GM12878 (cell line): ENCODE measurements around the gene SHC1. TPM values are rescaled to one million over a fixed set of nuclear protein-coding genes. Genes with fewer than 3 reads are reported as not detected.
"Not testable (repeated sequence)": the region's sequence is repeated elsewhere in the genome, so short reads cannot be mapped to it uniquely, and the experiment has no call there.

Source experiments
- ATAC-seq: fragments of 200-7000 bp; cut with Tn5 transposase; 3 replicates; pipeline ENCODE4 v1.9.1; 2020; ENCODE audit warnings: mild to moderate bottlenecking, moderate library complexity
- BruUV-seq: library from RNA; stranded (reverse); fragments of 400-500 nt; replicated peaks from 2 replicates; lab custom pipeline; 2021; lab: Mats Ljungman, UMichigan
- CTCF ChIA-PET: fragments of 300-600 bp; sonication (Branson Sonifier 250); formaldehyde crosslinking; extraction: SDS; loops from one replicate; lab custom pipeline; 2021; ENCODE audit warnings: inconsistent platforms; lab: Yijun Ruan, JAX
- POLR2A ChIA-PET: fragments of 350-600 bp; formaldehyde crosslinking; extraction: SDS; loops from one replicate; lab custom pipeline; 2021; ENCODE audit warnings: inconsistent platforms; lab: Charles Lee
- RAD21 ChIA-PET: fragments of 300-600 bp; sonication (Branson Sonifier 250); formaldehyde crosslinking; loops from one replicate; lab custom pipeline; 2023; ENCODE audit warnings: antibody characterized with exemption; ENCODE audit not compliant: unreplicated experiment; lab: Charles Lee
- SMC1A ChIA-PET: fragments of 300-600 bp; sonication (Branson Sonifier 250); formaldehyde crosslinking; loops from one replicate; lab custom pipeline; 2023; ENCODE audit not compliant: unreplicated experiment, uncharacterized antibody; lab: Charles Lee
- DNase-seq: peaks from one replicate; pipeline ENCODE4 v3.0.0-alpha.2; 2011; ENCODE audit warnings: low read depth, low spot score
- FAIRE-seq: peaks from 3 replicates; lab custom pipeline; 2011; peaks lifted over from hg19 to GRCh38; lab: Jason Lieb, UNC
- H2AFZ ChIP-seq: 2 replicates; pipeline ENCODE4 v1.6.0; 2011; ENCODE audit warnings: low read depth, low read length, control low read depth; ENCODE audit not compliant: control insufficient read depth
- H3K27ac ChIP-seq: 2 replicates; pipeline ENCODE4 v1.5.1; 2011; ENCODE audit warnings: control low read depth; ENCODE audit not compliant: control insufficient read depth, insufficient read depth
- H3K27me3 ChIP-seq, 2 experiments: replicated peaks in 1 of 2; 2 replicates each; pipeline versions ENCODE4 v1.6.0 to v1.6.1; 2011; ENCODE audit warnings: low read length in 1 of 2; ENCODE audit not compliant: control insufficient read depth in 2 of 2, insufficient read depth in 2 of 2
- H3K36me3 ChIP-seq, 2 experiments: 2 replicates each; pipeline ENCODE4 v1.5.1; 2011; ENCODE audit warnings: low read length in 1 of 2; ENCODE audit not compliant: control insufficient read depth in 2 of 2, insufficient read depth in 2 of 2
- H3K4me1 ChIP-seq: 2 replicates; pipeline ENCODE4 v1.6.1; 2011; ENCODE audit warnings: mild to moderate bottlenecking, low read length, moderate library complexity, mixed read lengths; ENCODE audit not compliant: control insufficient read depth, insufficient read depth
- H3K4me2 ChIP-seq: 2 replicates; pipeline ENCODE4 v1.6.0; 2011; ENCODE audit warnings: control low read depth; ENCODE audit not compliant: control insufficient read depth, insufficient read depth
- H3K4me3 ChIP-seq: fragments of 200-600 bp; sonication (generic); 2 replicates; pipeline ENCODE4 v1.5.1; 2016
- H3K79me2 ChIP-seq: 2 replicates; pipeline ENCODE4 v1.6.0; 2011; ENCODE audit warnings: low read length; ENCODE audit not compliant: control insufficient read depth, insufficient read depth
- H3K9ac ChIP-seq: 2 replicates; pipeline ENCODE4 v1.8.0; 2011; ENCODE audit warnings: low read length, control low read depth, mixed read lengths; ENCODE audit not compliant: control insufficient read depth, insufficient read depth
- H3K9me3 ChIP-seq: replicated peaks from 3 replicates; pipeline ENCODE4 v1.5.1; 2011; ENCODE audit warnings: mild to moderate bottlenecking, low read length; ENCODE audit not compliant: control insufficient read depth, insufficient read depth
- H4K20me1 ChIP-seq: 2 replicates; pipeline ENCODE4 v1.6.0; 2011; ENCODE audit not compliant: control insufficient read depth, insufficient read depth
- ATF7 ChIP-seq: fragments of 450-650 bp; IDR thresholded peaks from 2 replicates; pipeline ENCODE4 v1.6.1; 2016; ENCODE audit warnings: low read depth, mild to moderate bottlenecking
- BACH1 ChIP-seq: fragments of 450-650 bp; IDR thresholded peaks from 2 replicates; pipeline ENCODE4 v1.6.1; 2017; ENCODE audit warnings: mild to moderate bottlenecking, borderline replicate concordance
- BHLHE40 ChIP-seq, 2 experiments: fragments of 450-650 bp in 1 of 2; IDR thresholded peaks; 2 replicates each; pipeline ENCODE4 v1.6.1; 2011 to 2017; ENCODE audit warnings: low read depth in 2 of 2, borderline replicate concordance in 1 of 2, improper control_type of control experiment in 1 of 2, low read length in 1 of 2, mild to moderate bottlenecking in 1 of 2
- BMI1 ChIP-seq: fragments of 450-650 bp; IDR thresholded peaks from 2 replicates; pipeline ENCODE4 v1.6.1; 2016; ENCODE audit warnings: mild to moderate bottlenecking, moderate library complexity, borderline replicate concordance
- CREM ChIP-seq: IDR thresholded peaks from 2 replicates; pipeline ENCODE4 v1.6.1; 2014; ENCODE audit warnings: antibody characterized with exemption, low read depth
- FOXK2 ChIP-seq: fragments of 450-650 bp; IDR thresholded peaks from 2 replicates; pipeline ENCODE4 v1.6.1; 2017; ENCODE audit warnings: mild to moderate bottlenecking, moderate library complexity
- GATAD2B ChIP-seq: fragments of 450-650 bp; conservative IDR thresholded peaks from 2 replicates; pipeline ENCODE4 v1.6.1; 2017; ENCODE audit warnings: low read depth, mild to moderate bottlenecking, moderate library complexity
- MTA3 ChIP-seq: IDR thresholded peaks from 2 replicates; pipeline ENCODE4 v1.6.1; 2012; ENCODE audit warnings: low read length, inconsistent platforms, borderline replicate concordance
- NBN ChIP-seq: fragments of 450-650 bp; IDR thresholded peaks from 2 replicates; pipeline ENCODE4 v1.6.1; 2016
- SMARCA5 ChIP-seq: fragments of 450-650 bp; IDR thresholded peaks from 2 replicates; pipeline ENCODE4 v1.6.1; 2017; ENCODE audit warnings: mild to moderate bottlenecking
- SPI1 ChIP-seq: IDR thresholded peaks from 2 replicates; pipeline ENCODE4 v1.6.1; 2011; ENCODE audit warnings: low read depth, mild to moderate bottlenecking, low read length, moderate library complexity, borderline replicate concordance; ENCODE audit not compliant: insufficient read depth
- WGBS: methylation state at CpG from one replicate; pipeline ENCODE4 v1.1.6; 2016; ENCODE audit warnings: low lambda C conversion rate; ENCODE audit not compliant: insufficient replicate concordance, insufficient coverage; ENCODE audit errors: missing lambda C conversion rate; 5-methylcytosine and 5-hydroxymethylcytosine counted together
- in situ Hi-C: fragments of 300-500 bp; cut with MboI; formaldehyde crosslinking; loops from 9 replicates; pipeline ENCODE4 v1.14.3; 2018; ENCODE audit warnings: mixed read lengths
- intact Hi-C: fragments of 100-400 bp; cut with micrococcal nuclease; formaldehyde crosslinking; loops from one replicate; pipeline ENCODE4 v1.14.2; 2022; ENCODE audit not compliant: unreplicated experiment
- polyA plus RNA-seq, 11 experiments: library from polyadenylated mRNA; depleted of rRNA in 4 of 11; unstranded in 6 of 11; stranded (reverse) in 5 of 11; fragments of >200 nt; fragmentation: Nextera tagmentation in 4 of 11; fragmentation: Illumina TruSeq in 1 of 11; extraction: Ambion mirVana in 4 of 11; extraction: Trizol in 1 of 11; gene quantifications; 1 replicate in 1 of 11; 2 replicates in 10 of 11; pipeline versions ENCODE4 v1.2.1 to v1.2.3, GENCODE V29; 2011 to 2016; ENCODE audit warnings: inconsistent platforms in 2 of 11, missing spikeins in 2 of 11, low read depth in 1 of 11
- total RNA-seq, 4 experiments: library from RNA; depleted of rRNA in 3 of 4; stranded (reverse); fragments of >200 nt in 3 of 4; fragmentation: Illumina TruSeq in 1 of 4; extraction: Trizol in 1 of 4; gene quantifications; 2 replicates each; pipeline versions ENCODE4 v1.2.1 to v1.2.3, GENCODE V29; 2013 to 2021
- TF ChIP-seq, protein P1 (sequence below): IDR thresholded peaks from 2 replicates; pipeline ENCODE4 v1.6.1; 2011; ENCODE audit warnings: mild to moderate bottlenecking, low read depth, low read length, moderate library complexity; ENCODE audit not compliant: insufficient replicate concordance

The SHC1 gene
- total and polyA plus RNA-seq, 10 of the 15 experiments (the other 5 are each of a cell fraction or from before 2014, with no cell fraction given), result 2.6 to 49.3 (median 25.2) TPM

DNA sequence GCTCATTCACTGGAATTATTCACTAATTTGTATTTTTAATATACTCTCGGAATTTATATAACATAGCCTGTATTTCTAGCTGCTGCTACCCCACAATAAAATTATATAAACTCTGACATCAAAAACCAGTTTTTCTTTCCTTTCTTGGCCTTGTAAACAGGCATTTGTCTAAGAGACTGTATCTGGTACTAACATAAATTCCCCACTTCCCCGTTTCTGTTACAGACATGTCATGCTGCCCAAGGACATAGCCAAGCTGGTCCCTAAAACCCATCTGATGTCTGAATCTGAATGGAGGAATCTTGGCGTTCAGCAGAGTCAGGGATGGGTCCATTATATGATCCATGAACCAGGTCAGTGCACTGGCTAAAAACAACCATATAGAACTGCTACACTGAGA, 7.2 kb upstream of the SHC1 start:
- Histone ChIP-seq H3K27ac (0 out of 2 replicates have a peak overlapping the region, but pooled peaks have one; percentile 9), H3K4me1 (peaks cover 17% of the 10 kb centered on the region), H3K36me3 (peaks cover 0 to 16% of the 10 kb centered on the region in 2 experiments; a peak in 3 of 4 replicates), H3K79me2 (peaks cover 50% of the 10 kb centered on the region), H3K4me2 (peak overlapping the region; percentile 39)
- WGBS, result 33% methylated on average over 3 of the region's 3 CpGs
- FAIRE-seq, H3K9me3 ChIP-seq, H3K27me3 ChIP-seq, BruUV-seq, H3K4me3 ChIP-seq, intact Hi-C loops, DNase-seq, H4K20me1 ChIP-seq, H2AFZ ChIP-seq, H3K9ac ChIP-seq, in situ Hi-C loops, ATAC-seq: not testable (repeated sequence)
- ChIA-PET POLR2A (interaction anchor here (0.6 to 9.8 kb wide), 4 partner anchors 9 to 237 kb away, joined by 3 to 140 read pairs (median 5); partner anchors contain the start of genes PBXIP1 and PYGO2), SMC1A (interaction anchor here (1.1 to 5.4 kb wide), 2 partner anchors 20 to 38 kb away, joined by 3 to 30 read pairs; no protein-coding TSS in a partner anchor), RAD21 (interaction anchor here (2.4 kb wide), 1 partner anchor 21 kb away, joined by 12 read pairs; no protein-coding TSS in a partner anchor), CTCF (interaction anchor here (1.7 to 20.6 kb wide), 3 partner anchors 20 to 84 kb away, joined by 4 to 226 read pairs (median 8); partner anchors contain the start of genes LENEP and ZBTB7B)
- TF ChIP-seq SPI1, result peak; percentile 57; the same call in 1 of the 2 replicates

DNA sequence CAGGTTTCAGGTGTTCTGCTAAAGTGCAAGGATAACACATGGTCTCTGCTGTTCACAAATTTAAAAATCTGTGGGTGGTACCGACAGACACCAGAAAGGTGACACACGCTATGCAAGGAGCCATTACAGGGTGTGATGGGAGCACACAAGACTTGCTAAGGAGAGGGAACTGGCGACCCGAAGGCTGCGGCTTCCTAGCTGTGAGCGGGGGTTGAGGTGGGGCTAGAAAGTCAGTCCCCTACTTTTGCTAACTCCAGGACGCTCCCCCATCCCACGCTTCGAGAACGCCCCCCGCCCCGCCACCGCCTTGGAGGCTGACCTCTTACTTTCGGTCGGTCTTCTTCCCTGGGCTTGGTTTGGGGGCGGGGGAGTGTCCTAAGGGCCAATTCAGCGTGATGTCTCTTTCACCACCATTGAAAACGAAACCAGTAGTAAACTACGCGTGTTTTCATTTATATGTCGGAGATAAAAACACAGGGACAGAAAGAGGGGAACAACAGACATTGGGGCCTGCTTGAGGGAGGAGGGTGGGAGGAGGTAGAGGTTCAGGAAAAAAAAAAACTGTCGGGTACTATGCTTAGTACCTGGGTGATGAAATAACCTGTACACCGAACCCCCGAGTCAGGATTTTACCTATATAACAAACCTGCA, 5.0 kb upstream of the SHC1 start:
- RAD21 ChIA-PET, result interaction anchor here (1.3 to 2.4 kb wide), 4 partner anchors 20 to 39 kb away, joined by 3 to 12 read pairs (median 4); partner anchors contain the start of gene PBXIP1
- Histone ChIP-seq H3K79me2 (peaks cover 65% of the 10 kb centered on the region), H3K9me3 (no peaks in the 10 kb centered on the region), H4K20me1 (no peaks in the 10 kb centered on the region), H3K4me2 (peak overlapping the region; percentile 89), H3K27me3 (no peaks in the 10 kb centered on the region), H2AFZ (peak overlapping the region; percentile 16), H3K9ac (peak overlapping the region; percentile 87), H3K4me1 (peaks cover 27% of the 10 kb centered on the region), H3K27ac (peak overlapping the region; percentile 96), H3K36me3 (peaks cover 0 to 12% of the 10 kb centered on the region in 2 experiments; a peak in 3 of 4 replicates), H3K4me3 (peak overlapping the region; percentile 90)
- BruUV-seq, result no TSS peak
- DNase-seq, result peak; percentile 51
- intact Hi-C loops (no loop called here), in situ Hi-C loops (no loop called here)
- POLR2A ChIA-PET, result interaction anchor here (0.9 to 9.8 kb wide), 7 partner anchors 7 to 39 kb away, joined by 3 to 140 read pairs (median 10); partner anchors contain the start of genes FLAD1, PBXIP1, PMVK and PYGO2
- WGBS, result 1% methylated on average over 24 of the region's 24 CpGs
- no peak for FAIRE-seq
- CTCF ChIA-PET, result interaction anchor here (1.1 to 20.6 kb wide), 4 partner anchors 8 to 110 kb away, joined by 3 to 226 read pairs (median 8); partner anchors contain the start of genes FLAD1, LENEP, PBXIP1 and ZBTB7B
- ATAC-seq, result peak; percentile 40
- SMC1A ChIA-PET, result interaction anchor here (1.0 to 5.4 kb wide), 4 partner anchors 8 to 41 kb away, joined by 3 to 30 read pairs (median 10); partner anchors contain the start of gene FLAD1
- TF ChIP-seq MTA3, result no peak
- TF ChIP-seq, protein P1, sequence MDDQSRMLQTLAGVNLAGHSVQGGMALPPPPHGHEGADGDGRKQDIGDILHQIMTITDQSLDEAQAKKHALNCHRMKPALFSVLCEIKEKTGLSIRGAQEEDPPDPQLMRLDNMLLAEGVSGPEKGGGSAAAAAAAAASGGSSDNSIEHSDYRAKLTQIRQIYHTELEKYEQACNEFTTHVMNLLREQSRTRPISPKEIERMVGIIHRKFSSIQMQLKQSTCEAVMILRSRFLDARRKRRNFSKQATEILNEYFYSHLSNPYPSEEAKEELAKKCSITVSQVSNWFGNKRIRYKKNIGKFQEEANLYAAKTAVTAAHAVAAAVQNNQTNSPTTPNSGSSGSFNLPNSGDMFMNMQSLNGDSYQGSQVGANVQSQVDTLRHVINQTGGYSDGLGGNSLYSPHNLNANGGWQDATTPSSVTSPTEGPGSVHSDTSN, result no peak
- no peak for TF ChIP-seq BMI1
- TF ChIP-seq GATAD2B, result 0 out of 2 replicates have a peak, but pooled peaks have one; percentile 22
- 0 out of 2 replicates have a peak, but pooled peaks have one; percentile 9 for TF ChIP-seq BACH1
- 0 out of 2 replicates have a peak, but pooled peaks have one; percentile 18 for TF ChIP-seq SMARCA5
- TF ChIP-seq NBN, result peak; percentile 63
- TF ChIP-seq ATF7, result peak; percentile 28; the same call in 1 of the 2 replicates
- peak; percentile 7; the same call in 1 of the 2 replicates for TF ChIP-seq CREM
- peak; percentile 17 to 38; a peak in 1 of 4 replicates for TF ChIP-seq BHLHE40 (IDR thresholded peaks at IDR 0.05; ENCODE audit: borderline replicate concordance in 1 of 2, low read depth in 2 of 2, low read length in 1 of 2)
- TF ChIP-seq FOXK2, result peak; percentile 56; the same call in 1 of the 2 replicates
